Fibroblast of lung (primary cell): Measurements from ENCODE around the gene MDN1. TPM values are rescaled to one million over a fixed set of nuclear protein-coding genes. Genes with fewer than 3 reads are reported as not detected.

ENCODE experiments used
- DNase-seq, 2 donors: peaks; one replicate each; pipeline versions ENCODE4 v3.0.0 to v3.0.0-alpha.2; 2010; ENCODE audit warnings: low read depth in 2 of 2
- H2AFZ ChIP-seq: 2 replicates; pipeline ENCODE4 v1.5.1; 2012; ENCODE audit warnings: low read length, control low read depth, inconsistent platforms
- H3K27ac ChIP-seq: 2 replicates; pipeline ENCODE4 v1.5.1; 2011; ENCODE audit warnings: low read length, control low read depth; ENCODE audit not compliant: insufficient read depth
- H3K27me3 ChIP-seq: 2 replicates; pipeline ENCODE4 v1.5.1; 2011; ENCODE audit warnings: mild to moderate bottlenecking, low read length; ENCODE audit not compliant: control insufficient read depth, insufficient read depth
- H3K36me3 ChIP-seq: 2 replicates; pipeline ENCODE4 v1.5.1; 2011; ENCODE audit warnings: low read length; ENCODE audit not compliant: control insufficient read depth, insufficient read depth
- H3K4me1 ChIP-seq: 2 replicates; pipeline ENCODE4 v1.5.1; 2011; ENCODE audit warnings: low read length; ENCODE audit not compliant: control insufficient read depth, insufficient read depth; ENCODE audit errors: extremely low read depth
- H3K4me2 ChIP-seq: 2 replicates; pipeline ENCODE4 v1.5.1; 2011; ENCODE audit warnings: low read length, control low read depth; ENCODE audit not compliant: insufficient read depth; ENCODE audit errors: extremely low read depth
- H3K4me3 ChIP-seq, 4 experiments: fragments of 200-600 bp in 1 of 4; sonication (generic) in 1 of 4; replicated peaks in 1 of 4; 2 replicates each; pipeline ENCODE4 v1.5.1; 2011 to 2016; ENCODE audit warnings: low read length in 4 of 4, low read depth in 3 of 4, mild to moderate bottlenecking in 3 of 4, control low read depth in 2 of 4, inconsistent platforms in 1 of 4, mixed read lengths in 1 of 4; ENCODE audit not compliant: insufficient read depth in 1 of 4; ENCODE audit errors: control extremely low read depth in 1 of 4
- H3K79me2 ChIP-seq: 2 replicates; pipeline ENCODE4 v1.5.1; 2012; ENCODE audit warnings: mild to moderate bottlenecking, low read length, inconsistent platforms; ENCODE audit not compliant: control insufficient read depth, insufficient read depth
- H3K9ac ChIP-seq: 2 replicates; pipeline ENCODE4 v1.5.1; 2011; ENCODE audit warnings: mild to moderate bottlenecking, low read length, control low read depth; ENCODE audit not compliant: insufficient read depth
- H3K9me3 ChIP-seq: 2 replicates; pipeline ENCODE4 v1.5.1; 2012; ENCODE audit warnings: low read depth, low read length; ENCODE audit not compliant: control insufficient read depth, insufficient read depth
- H4K20me1 ChIP-seq: 2 replicates; pipeline ENCODE4 v1.5.1; 2011; ENCODE audit warnings: low read length; ENCODE audit not compliant: control insufficient read depth, insufficient read depth; ENCODE audit errors: extremely low read depth
- EZH2 ChIP-seq: IDR thresholded peaks from 2 replicates; pipeline ENCODE4 v1.5.1; 2012; ENCODE audit warnings: low read length, control low read depth, mild to moderate bottlenecking; ENCODE audit errors: missing control alignments
- polyA plus RNA-seq, 2 donors: library from polyadenylated mRNA; depleted of rRNA in 1 of 2; stranded (reverse) in 1 of 2; unstranded in 1 of 2; fragments of >200 nt; gene quantifications; 2 replicates each; pipeline ENCODE4 v1.2.1, GENCODE V29; 2011 to 2012; ENCODE audit warnings: missing spikeins in 1 of 2
- total RNA-seq: library from RNA; depleted of rRNA; stranded (reverse); fragments of >200 nt; gene quantifications from 2 replicates; pipeline ENCODE4 v1.2.1, GENCODE V29; 2014
- TF ChIP-seq, protein P1 (sequence below), 2 donors: IDR thresholded peaks in 1 of 2; conservative IDR thresholded peaks in 1 of 2; 1 replicate in 1 of 2; 2 replicates in 1 of 2; pipeline ENCODE4 v1.5.1; 2011 to 2012; ENCODE audit warnings: low read length in 2 of 2, control low read depth in 1 of 2, inconsistent platforms in 1 of 2, low read depth in 1 of 2, mild to moderate bottlenecking in 1 of 2

The MDN1 gene
- total and polyA plus RNA-seq, 2 donors (not counting 1 experiment from before 2014, with no cell fraction given) = 5.9 to 23.5 TPM

- Histone ChIP-seq H3K79me2 (peaks cover 20% of the 10 kb centered on the region), H3K9me3 (no peaks in the 10 kb centered on the region), H3K27me3 (no peaks in the 10 kb centered on the region), H3K4me2 (no peak overlapping the region), H3K36me3 (no peaks in the 10 kb centered on the region), H3K4me3 (no peak overlapping the region), H4K20me1 (peaks cover 2% of the 10 kb centered on the region), H2AFZ (no peak overlapping the region), H3K4me1 (peaks cover 3% of the 10 kb centered on the region), H3K9ac (no peak overlapping the region), H3K27ac (no peak overlapping the region)
- no peak for TF ChIP-seq EZH2
- TF ChIP-seq, protein P1, sequence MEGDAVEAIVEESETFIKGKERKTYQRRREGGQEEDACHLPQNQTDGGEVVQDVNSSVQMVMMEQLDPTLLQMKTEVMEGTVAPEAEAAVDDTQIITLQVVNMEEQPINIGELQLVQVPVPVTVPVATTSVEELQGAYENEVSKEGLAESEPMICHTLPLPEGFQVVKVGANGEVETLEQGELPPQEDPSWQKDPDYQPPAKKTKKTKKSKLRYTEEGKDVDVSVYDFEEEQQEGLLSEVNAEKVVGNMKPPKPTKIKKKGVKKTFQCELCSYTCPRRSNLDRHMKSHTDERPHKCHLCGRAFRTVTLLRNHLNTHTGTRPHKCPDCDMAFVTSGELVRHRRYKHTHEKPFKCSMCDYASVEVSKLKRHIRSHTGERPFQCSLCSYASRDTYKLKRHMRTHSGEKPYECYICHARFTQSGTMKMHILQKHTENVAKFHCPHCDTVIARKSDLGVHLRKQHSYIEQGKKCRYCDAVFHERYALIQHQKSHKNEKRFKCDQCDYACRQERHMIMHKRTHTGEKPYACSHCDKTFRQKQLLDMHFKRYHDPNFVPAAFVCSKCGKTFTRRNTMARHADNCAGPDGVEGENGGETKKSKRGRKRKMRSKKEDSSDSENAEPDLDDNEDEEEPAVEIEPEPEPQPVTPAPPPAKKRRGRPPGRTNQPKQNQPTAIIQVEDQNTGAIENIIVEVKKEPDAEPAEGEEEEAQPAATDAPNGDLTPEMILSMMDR (conservative IDR thresholded peaks at IDR 0.05 in 1 of 2, IDR thresholded peaks at IDR 0.05 in 1 of 2; ENCODE audit: low read depth in 1 of 2, low read length in 2 of 2) = no peak
- peak in 1 of 2 donors; percentile 28 for DNase-seq
Observed at GRCh38 chr6:89842228-89842627, 22.6 kb upstream of the MDN1 start.

DNA sequence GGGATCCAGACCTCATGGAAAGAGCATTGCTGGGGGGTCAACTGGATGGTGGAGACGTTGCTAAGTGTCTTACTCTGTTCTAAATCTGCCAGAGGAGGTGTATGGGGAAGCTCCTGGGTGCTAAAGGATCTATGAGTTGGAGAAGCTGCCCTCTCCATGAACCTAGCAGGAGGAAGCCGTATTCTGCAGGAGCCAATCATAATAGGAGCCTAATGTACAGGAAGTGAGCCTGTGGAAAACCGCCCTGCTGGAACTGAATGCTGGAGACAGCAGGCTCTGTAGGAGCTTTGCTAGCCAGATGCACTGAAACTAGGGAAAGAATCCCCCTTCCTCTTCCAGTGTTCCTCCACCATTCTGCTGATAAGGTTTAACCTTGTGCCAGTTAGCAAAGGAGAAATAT lies 20.9 kb upstream of the MDN1 start:
- Histone ChIP-seq H3K79me2 (peaks cover 27% of the 10 kb centered on the region), H3K4me3 (no peak overlapping the region), H4K20me1 (peaks cover 2% of the 10 kb centered on the region), H3K27ac (no peak overlapping the region), H3K36me3 (no peaks in the 10 kb centered on the region), H3K9me3 (no peaks in the 10 kb centered on the region), H3K27me3 (no peaks in the 10 kb centered on the region), H2AFZ (no peak overlapping the region), H3K4me2 (no peak overlapping the region), H3K4me1 (peaks cover 3% of the 10 kb centered on the region), H3K9ac (no peak overlapping the region)
- peak; percentile 19 to 35 for DNase-seq
- TF ChIP-seq, protein P1 (conservative IDR thresholded peaks at IDR 0.05 in 1 of 2, IDR thresholded peaks at IDR 0.05 in 1 of 2; ENCODE audit: low read depth in 1 of 2, low read length in 2 of 2) = no peak
- TF ChIP-seq EZH2 = no peak

GRCh38 chr6:89836639-89837222 lies 17.1 kb upstream of the MDN1 start:
- no peak for TF ChIP-seq EZH2
- TF ChIP-seq, protein P1 (conservative IDR thresholded peaks at IDR 0.05 in 1 of 2, IDR thresholded peaks at IDR 0.05 in 1 of 2; ENCODE audit: low read depth in 1 of 2, low read length in 2 of 2) = no peak
- Histone ChIP-seq H3K79me2 (peaks cover 13% of the 10 kb centered on the region), H3K4me3 (no peak overlapping the region), H3K4me2 (no peak overlapping the region), H2AFZ (no peak overlapping the region), H3K27me3 (no peaks in the 10 kb centered on the region), H4K20me1 (peaks cover 2% of the 10 kb centered on the region), H3K36me3 (peaks cover 4% of the 10 kb centered on the region), H3K27ac (no peak overlapping the region), H3K4me1 (no peaks in the 10 kb centered on the region), H3K9me3 (no peaks in the 10 kb centered on the region), H3K9ac (no peak overlapping the region)
- DNase-seq = no peak
